Ishikawa (cell line): ENCODE measurements around the gene PDGFC.

Source experiments
- CEBPB ChIP-seq: IDR thresholded peaks from 2 replicates; pipeline ENCODE4 v1.6.1; 2012
- CREB1 ChIP-seq: IDR thresholded peaks from 2 replicates; pipeline ENCODE4 v1.6.1; 2012; ENCODE audit warnings: low read depth
- EGR1 ChIP-seq: IDR thresholded peaks from 2 replicates; pipeline ENCODE4 v1.6.1; 2012
- EP300 ChIP-seq: IDR thresholded peaks from 2 replicates; pipeline ENCODE4 v1.6.1; 2012; ENCODE audit warnings: borderline replicate concordance
- FOXM1 ChIP-seq: IDR thresholded peaks from 2 replicates; pipeline ENCODE4 v1.6.1; 2012; ENCODE audit warnings: low read depth, borderline replicate concordance
- MAX ChIP-seq: IDR thresholded peaks from 2 replicates; pipeline ENCODE4 v1.6.1; 2012
- NFIC ChIP-seq: IDR thresholded peaks from 2 replicates; pipeline ENCODE4 v1.6.1; 2012
- RAD21 ChIP-seq: IDR thresholded peaks from 2 replicates; pipeline ENCODE4 v1.6.1; 2012; ENCODE audit warnings: low read depth
- REST ChIP-seq: IDR thresholded peaks from 2 replicates; pipeline ENCODE4 v1.6.1; 2012; ENCODE audit warnings: low read depth, mild to moderate bottlenecking
- TAF1 ChIP-seq: IDR thresholded peaks from 2 replicates; pipeline ENCODE4 v1.6.1; 2012; ENCODE audit warnings: low read depth, mild to moderate bottlenecking
- TCF12 ChIP-seq: IDR thresholded peaks from 2 replicates; pipeline ENCODE4 v1.6.1; 2012; ENCODE audit warnings: low read depth
- TEAD4 ChIP-seq: IDR thresholded peaks from 2 replicates; pipeline ENCODE4 v1.6.1; 2012
- YY1 ChIP-seq: IDR thresholded peaks from 2 replicates; pipeline ENCODE4 v1.6.1; 2012; ENCODE audit warnings: low read depth

DNA sequence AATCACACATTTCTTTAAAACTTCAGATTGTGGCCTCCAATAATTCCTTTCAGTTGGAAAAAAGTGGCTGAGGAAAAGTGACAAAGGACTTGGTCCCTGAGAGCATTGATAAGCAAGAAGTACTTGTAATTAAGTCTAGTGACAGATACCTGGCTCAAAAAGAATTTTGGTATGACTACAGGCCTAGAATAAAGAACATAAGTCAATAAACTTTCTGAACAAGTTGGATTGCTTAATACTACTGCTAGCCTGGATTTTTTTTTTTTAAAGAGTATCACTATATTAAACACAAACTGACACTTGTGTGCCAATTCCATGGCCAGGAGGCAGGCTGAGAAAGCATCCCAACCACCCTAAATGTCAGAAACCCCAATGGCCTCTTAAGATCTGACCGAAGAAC lies 49.3 kb upstream of the PDGFC start:
- no peak for TF ChIP-seq TCF12
- no peak for TF ChIP-seq TAF1
- TF ChIP-seq CEBPB, result no peak
- no peak for TF ChIP-seq MAX
- TF ChIP-seq CREB1, result no peak
- TF ChIP-seq EP300, result no peak
- no peak for TF ChIP-seq EGR1
- no peak for TF ChIP-seq FOXM1
- no peak for TF ChIP-seq RAD21
- TF ChIP-seq REST, result no peak
- no peak for TF ChIP-seq NFIC
- no peak for TF ChIP-seq TEAD4
- no peak for TF ChIP-seq YY1
